Liver (tissue), 9 donors: ENCODE measurements around the gene DNAL4. TPM values are rescaled to one million over a fixed set of nuclear protein-coding genes. Genes with fewer than 3 reads are reported as not detected.

ENCODE experiments used
- DNase-seq: peaks from one replicate; pipeline ENCODE4 v3.0.0-alpha.2; 2017; ENCODE audit warnings: low spot score
- H3K27ac ChIP-seq, 2 donors: one replicate each; pipeline ENCODE4 v1.7.0; 2013; ENCODE audit warnings: inconsistent platforms in 2 of 2, low read length in 2 of 2, control low read depth in 1 of 2, low read depth in 1 of 2, mild to moderate bottlenecking in 1 of 2
- H3K27me3 ChIP-seq, 4 donors: one replicate each; pipeline versions ENCODE4 v1.6.1 to v1.7.0; 2013; ENCODE audit warnings: low read length in 3 of 4, inconsistent platforms in 1 of 4, mild to moderate bottlenecking in 1 of 4, moderate library complexity in 1 of 4; ENCODE audit not compliant: control insufficient read depth in 4 of 4, insufficient read depth in 4 of 4
- H3K36me3 ChIP-seq, 4 donors: one replicate each; pipeline versions ENCODE4 v1.6.1 to v1.7.0; 2013; ENCODE audit warnings: low read length in 3 of 4, mild to moderate bottlenecking in 3 of 4, low read depth in 1 of 4, moderate library complexity in 1 of 4; ENCODE audit not compliant: control insufficient read depth in 4 of 4, insufficient read depth in 3 of 4
- H3K4me1 ChIP-seq, 4 donors: one replicate each; pipeline versions ENCODE4 v1.6.1 to v1.7.0; 2013; ENCODE audit warnings: low read length in 3 of 4, mild to moderate bottlenecking in 3 of 4, moderate library complexity in 1 of 4; ENCODE audit not compliant: control insufficient read depth in 4 of 4, insufficient read depth in 4 of 4
- H3K4me3 ChIP-seq, 3 donors: one replicate each; pipeline versions ENCODE4 v1.6.1 to v1.7.0; 2013; ENCODE audit warnings: low read length in 3 of 3, control low read depth in 1 of 3, low read depth in 1 of 3, mild to moderate bottlenecking in 1 of 3
- H3K9ac ChIP-seq, 2 donors: one replicate each; pipeline ENCODE4 v1.7.0; 2013; ENCODE audit warnings: low read length in 2 of 2, mild to moderate bottlenecking in 2 of 2, moderate library complexity in 2 of 2, control low read depth in 1 of 2, low read depth in 1 of 2
- H3K9me3 ChIP-seq, 4 donors: one replicate each; pipeline versions ENCODE4 v1.6.1 to v1.7.0; 2013; ENCODE audit warnings: low read length in 3 of 4; ENCODE audit not compliant: control insufficient read depth in 4 of 4
- CTCF ChIP-seq: fragments of 150-350 bp; IDR thresholded peaks from 2 replicates; pipeline ENCODE4 v1.5.1; 2017; ENCODE audit warnings: improper control_type of control experiment, low read depth, low read length; ENCODE audit not compliant: missing input control
- EGR1 ChIP-seq, 2 donors: IDR thresholded peaks; 2 replicates each; pipeline ENCODE4 v1.6.1; 2016 to 2018; ENCODE audit warnings: antibody characterized with exemption in 2 of 2, low read depth in 2 of 2
- FOXA1 ChIP-seq: IDR thresholded peaks from 2 replicates; pipeline ENCODE4 v1.6.1; 2016; ENCODE audit warnings: antibody characterized with exemption
- FOXA2 ChIP-seq: IDR thresholded peaks from 2 replicates; pipeline ENCODE4 v1.6.1; 2016; ENCODE audit warnings: antibody characterized with exemption
- GABPA ChIP-seq, 2 donors: IDR thresholded peaks in 1 of 2; conservative IDR thresholded peaks in 1 of 2; 2 replicates each; pipeline ENCODE4 v1.6.1; 2016; ENCODE audit warnings: antibody characterized with exemption in 2 of 2, mild to moderate bottlenecking in 1 of 2, moderate library complexity in 1 of 2
- HNF4G ChIP-seq: IDR thresholded peaks from 2 replicates; pipeline ENCODE4 v1.6.1; 2016; ENCODE audit warnings: antibody characterized with exemption
- JUND ChIP-seq, 2 donors: IDR thresholded peaks; 2 replicates each; pipeline ENCODE4 v1.6.1; 2016; ENCODE audit warnings: antibody characterized with exemption in 2 of 2
- MAX ChIP-seq: IDR thresholded peaks from 2 replicates; pipeline ENCODE4 v1.6.1; 2016; ENCODE audit warnings: antibody characterized with exemption
- RAD21 ChIP-seq, 2 donors: IDR thresholded peaks; 2 replicates each; pipeline ENCODE4 v1.6.1; 2016; ENCODE audit warnings: antibody characterized with exemption in 2 of 2, mild to moderate bottlenecking in 2 of 2
- REST ChIP-seq: IDR thresholded peaks from 2 replicates; pipeline ENCODE4 v1.6.1; 2016; ENCODE audit warnings: antibody characterized with exemption, mild to moderate bottlenecking
- RXRA ChIP-seq, 2 donors: IDR thresholded peaks; 2 replicates each; pipeline ENCODE4 v1.6.1; 2017 to 2018; ENCODE audit warnings: antibody characterized with exemption in 2 of 2, mild to moderate bottlenecking in 1 of 2
- SP1 ChIP-seq: IDR thresholded peaks from 2 replicates; pipeline ENCODE4 v1.6.1; 2018; ENCODE audit warnings: antibody characterized with exemption, mild to moderate bottlenecking
- TAF1 ChIP-seq: conservative IDR thresholded peaks from 2 replicates; pipeline ENCODE4 v1.6.1; 2016; ENCODE audit warnings: antibody characterized with exemption, mild to moderate bottlenecking
- WGBS: extraction: QIAGEN DNeasy Blood & Tissue Kit; methylation state at CpG from one replicate; pipeline ENCODE4 v1.1.7; 2013; 5-methylcytosine and 5-hydroxymethylcytosine counted together
- polyA plus RNA-seq, 2 donors: library from polyadenylated mRNA; stranded (reverse) in 1 of 2; unstranded in 1 of 2; fragments of 200-250 nt in 1 of 2; fragments of >200 nt in 1 of 2; fragmentation: Nextera tagmentation in 1 of 2; extraction: Ambion mirVana in 1 of 2; gene quantifications; one replicate each; pipeline versions ENCODE4 v1.2.1 to v1.2.3, GENCODE V29; 2013 to 2015
- total RNA-seq, 2 donors: library from RNA; depleted of rRNA; stranded (reverse); fragments of >200 nt; gene quantifications; one replicate each; pipeline ENCODE4 v1.2.3, GENCODE V29; 2014
- TF ChIP-seq, protein P1 (sequence below): IDR thresholded peaks from 2 replicates; pipeline ENCODE4 v1.6.1; 2016; ENCODE audit warnings: antibody characterized with exemption
- donor health status: healthy.
- donor health status: healthy.
- donor health status: healthy.
- donor health status: healthy.
- donor health status: healthy.

DNAL4 gene
- total and polyA plus RNA-seq, 4 donors = 4.0 to 5.6 (median 4.9) TPM

GRCh38 chr22:38730411-38730871, 63.5 kb downstream of the DNAL4 start:
- Histone ChIP-seq H3K9ac (no peak overlapping the region), H3K27ac (no peak overlapping the region), H3K36me3 (peaks cover 28 to 63% (median 40%) of the 10 kb centered on the region in 4 donors), H3K4me3 (no peak overlapping the region), H3K27me3 (no peaks in the 10 kb centered on the region), H3K9me3 (no peaks in the 10 kb centered on the region), H3K4me1 (peaks cover 26 to 47% (median 41%) of the 10 kb centered on the region in 4 donors)
- DNase-seq = no peak
- 96% methylated on average over 13 of the region's 13 CpGs for WGBS
- TF ChIP-seq REST (no peak), SP1 (no peak), RAD21 (IDR thresholded peaks at IDR 0.05) (no peak), CTCF (no peak), RXRA (IDR thresholded peaks at IDR 0.05) (no peak), EGR1 (IDR thresholded peaks at IDR 0.05; ENCODE audit: low read depth in 2 of 2) (no peak), TAF1 (no peak), MAX (no peak)
- TF ChIP-seq, protein P1, sequence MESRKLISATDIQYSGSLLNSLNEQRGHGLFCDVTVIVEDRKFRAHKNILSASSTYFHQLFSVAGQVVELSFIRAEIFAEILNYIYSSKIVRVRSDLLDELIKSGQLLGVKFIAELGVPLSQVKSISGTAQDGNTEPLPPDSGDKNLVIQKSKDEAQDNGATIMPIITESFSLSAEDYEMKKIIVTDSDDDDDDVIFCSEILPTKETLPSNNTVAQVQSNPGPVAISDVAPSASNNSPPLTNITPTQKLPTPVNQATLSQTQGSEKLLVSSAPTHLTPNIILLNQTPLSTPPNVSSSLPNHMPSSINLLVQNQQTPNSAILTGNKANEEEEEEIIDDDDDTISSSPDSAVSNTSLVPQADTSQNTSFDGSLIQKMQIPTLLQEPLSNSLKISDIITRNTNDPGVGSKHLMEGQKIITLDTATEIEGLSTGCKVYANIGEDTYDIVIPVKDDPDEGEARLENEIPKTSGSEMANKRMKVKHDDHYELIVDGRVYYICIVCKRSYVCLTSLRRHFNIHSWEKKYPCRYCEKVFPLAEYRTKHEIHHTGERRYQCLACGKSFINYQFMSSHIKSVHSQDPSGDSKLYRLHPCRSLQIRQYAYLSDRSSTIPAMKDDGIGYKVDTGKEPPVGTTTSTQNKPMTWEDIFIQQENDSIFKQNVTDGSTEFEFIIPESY = no peak

DNA sequence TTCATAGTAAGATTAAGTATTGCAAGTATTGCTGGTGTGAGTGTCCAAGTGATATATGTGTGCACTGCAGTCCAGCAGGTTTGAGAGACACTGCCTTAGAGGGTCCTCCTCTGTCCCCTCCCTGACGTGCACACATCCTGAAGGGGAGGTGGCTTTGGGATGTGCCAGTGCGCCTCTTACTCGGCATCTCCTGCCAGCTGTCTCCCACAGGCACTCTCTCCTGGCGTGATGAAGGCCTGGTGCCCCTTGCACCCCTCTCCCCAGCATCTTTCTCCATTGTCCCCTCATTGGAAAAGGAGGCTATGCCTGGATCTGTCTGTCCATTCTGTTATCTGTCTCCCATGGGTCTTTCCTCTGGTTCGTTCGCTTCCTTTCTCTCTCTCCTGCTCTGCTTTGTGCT, 64.0 kb downstream of the DNAL4 start:
- TF ChIP-seq HNF4G (no peak), TAF1 (no peak), JUND (IDR thresholded peaks at IDR 0.05) (no peak), FOXA2 (no peak), SP1 (no peak), GABPA (IDR thresholded peaks at IDR 0.05 in 1 of 2, conservative IDR thresholded peaks at IDR 0.05 in 1 of 2) (no peak), FOXA1 (no peak), RXRA (IDR thresholded peaks at IDR 0.05) (no peak)
- TF ChIP-seq, protein P1 = no peak
- 92% methylated on average over 6 of the region's 6 CpGs for WGBS
- peaks cover 28 to 65% (median 44%) of the 10 kb centered on the region in 4 donors for H3K36me3 ChIP-seq
- H3K4me3 ChIP-seq = no peak overlapping the region
- no peaks in the 10 kb centered on the region for H3K27me3 ChIP-seq
- no peak overlapping the region for H3K27ac ChIP-seq
- no peak overlapping the region for H3K9ac ChIP-seq
- H3K4me1 ChIP-seq = peaks cover 22 to 42% (median 36%) of the 10 kb centered on the region in 4 donors
- no peak for DNase-seq
- no peaks in the 10 kb centered on the region for H3K9me3 ChIP-seq
